ENCODE measurements around the gene OR3A2. TPM values are rescaled to one million over a fixed set of nuclear protein-coding genes. Genes with fewer than 3 reads are reported as not detected.
"Not testable (repeated sequence)": the region's sequence is repeated elsewhere in the genome, so short reads cannot be mapped to it uniquely, and the experiment has no call there.

The OR3A2 gene
- not detected for polyA plus RNA-seq (2013, experiment 1 of 2)
- polyA plus RNA-seq (2013, experiment 2 of 2): not detected

DNA sequence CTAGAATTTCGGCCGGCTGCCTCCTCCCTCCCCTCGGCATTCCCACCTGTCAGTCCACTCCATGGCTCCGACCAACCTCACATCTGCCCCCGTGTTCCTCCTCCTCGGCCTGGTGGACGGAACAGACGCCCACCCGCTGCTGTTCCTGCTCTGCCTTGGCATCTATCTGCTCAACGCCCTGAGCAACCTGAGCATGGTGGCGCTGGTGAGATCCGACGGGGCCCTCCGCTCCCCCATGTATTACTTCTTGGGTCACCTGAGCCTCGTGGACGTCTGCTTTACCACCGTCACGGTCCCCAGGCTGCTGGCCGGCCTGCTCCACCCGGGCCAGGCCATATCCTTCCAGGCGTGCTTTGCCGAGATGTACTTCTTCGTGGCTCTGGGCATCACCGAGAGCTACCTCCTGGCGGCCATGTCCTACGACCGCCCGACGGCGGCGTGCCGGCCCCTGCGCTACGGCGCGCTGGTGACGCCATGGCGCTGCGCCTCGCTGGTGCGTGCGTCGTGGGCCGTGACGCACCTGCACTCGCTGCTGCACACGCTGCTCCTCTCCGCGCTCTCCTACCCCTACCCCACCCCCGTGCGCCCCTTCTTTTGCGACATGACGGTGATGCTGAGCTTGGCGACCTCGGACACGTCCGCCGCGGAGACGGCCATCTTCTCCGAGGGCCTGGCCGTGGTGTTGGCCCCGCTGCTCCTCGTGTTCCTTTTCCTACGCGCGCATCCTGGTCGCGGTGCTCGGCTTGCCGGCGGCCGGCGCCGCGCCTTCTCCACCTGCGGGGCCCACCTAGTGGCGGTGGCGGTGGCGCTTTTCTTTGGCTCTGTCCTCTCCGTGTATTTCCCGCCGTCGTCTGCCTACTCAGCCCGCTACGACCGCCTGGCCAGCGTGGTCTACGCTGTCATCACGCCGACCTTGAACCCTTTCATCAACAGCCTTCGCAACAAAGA, at the start of gene OR3A2:
Gene OR3A2 (minus strand): TSS at position 440 of the 948 bp plus-strand sequence.
- 69 to 72% methylated on average over 63 to 75 of the region's 92 CpGs for WGBS, 2 experiments (ENCODE audit: insufficient coverage in 2 of 2)
- H3K36me3 ChIP-seq (ENCODE audit: control insufficient read depth, insufficient read depth, low read length): no peaks in the 10 kb centered on the region
- no peaks in the 10 kb centered on the region for H3K4me1 ChIP-seq (ENCODE audit: control insufficient read depth, insufficient read depth, low read length, poor library complexity, severe bottlenecking)
- no peak within 1 kb of the TSS for H3K27ac ChIP-seq (ENCODE audit: low read depth, low read length, severe bottlenecking)
- H3K9me3 ChIP-seq (ENCODE audit: control insufficient read depth, low read length): peaks cover 8% of the 10 kb centered on the region
- H3K4me3 ChIP-seq (ENCODE audit: extremely low read depth, insufficient read depth, low read length, poor library complexity, severe bottlenecking): no peak within 1 kb of the TSS

DNA sequence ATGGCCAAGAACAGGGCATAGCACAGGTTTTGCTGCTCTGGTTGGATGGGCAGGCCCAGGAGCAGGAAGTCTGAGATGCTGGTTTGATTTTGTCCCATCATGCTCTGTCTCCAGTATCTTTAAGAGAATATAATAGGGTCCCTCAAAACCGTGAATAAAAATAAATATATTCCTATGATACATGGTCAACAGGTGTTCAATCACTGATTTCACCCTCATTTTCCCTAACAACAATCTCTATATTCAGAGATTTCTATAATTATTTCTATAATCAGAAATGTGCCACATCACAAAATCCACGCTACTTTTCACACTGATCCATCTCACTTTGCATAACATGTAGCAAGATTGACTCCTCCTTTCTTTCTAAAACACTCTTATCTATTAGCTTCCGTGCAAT, 47.6 kb upstream of the OR3A2 start, which contains the start of gene OR1E2:
Gene OR1E2 (minus strand): TSS at position 101 of the 400 bp plus-strand sequence. CDS start 0 bp downstream, at position 101.
- H3K9me3 ChIP-seq (ENCODE audit: control insufficient read depth, low read length): peaks cover 4% of the 10 kb centered on the region
- H3K4me1 ChIP-seq (ENCODE audit: control insufficient read depth, insufficient read depth, low read length, poor library complexity, severe bottlenecking): no peaks in the 10 kb centered on the region
- no peak within 1 kb of the TSS for H3K4me3 ChIP-seq (ENCODE audit: extremely low read depth, insufficient read depth, low read length, poor library complexity, severe bottlenecking)
- H3K36me3 ChIP-seq (ENCODE audit: control insufficient read depth, insufficient read depth, low read length): no peaks in the 10 kb centered on the region
- WGBS, 2 experiments (ENCODE audit: insufficient coverage in 2 of 2): 77 to 94% methylated on average over 2 of the region's 3 CpGs
- H3K27ac ChIP-seq (ENCODE audit: low read depth, low read length, severe bottlenecking): no peak within 1 kb of the TSS

DNA sequence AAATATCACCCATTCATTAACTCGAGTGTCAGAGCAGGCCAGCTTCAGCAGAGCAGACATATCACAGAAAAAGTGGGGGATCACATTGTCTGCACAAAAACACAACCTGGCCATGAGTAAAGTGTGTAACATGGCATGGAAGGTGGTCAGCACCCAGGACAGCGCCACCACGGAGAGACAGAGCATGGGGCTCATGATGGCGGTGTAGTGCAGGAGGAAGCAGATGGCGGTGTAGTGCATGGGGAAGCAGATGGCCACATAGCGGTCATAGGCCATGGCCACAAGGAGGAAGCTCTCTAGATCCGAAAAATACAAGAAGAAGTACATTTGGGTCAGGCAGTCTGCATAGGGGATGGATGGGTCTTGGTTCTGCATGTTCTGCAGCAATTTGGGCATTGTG, 47.1 kb upstream of the OR3A2 start:
- H3K36me3 ChIP-seq (ENCODE audit: control insufficient read depth, insufficient read depth, low read length); H3K4me3 ChIP-seq (ENCODE audit: extremely low read depth, insufficient read depth, low read length, poor library complexity, severe bottlenecking); H3K4me1 ChIP-seq (ENCODE audit: control insufficient read depth, insufficient read depth, low read length, poor library complexity, severe bottlenecking); H3K9me3 ChIP-seq (ENCODE audit: control insufficient read depth, low read length); H3K27ac ChIP-seq (ENCODE audit: low read depth, low read length, severe bottlenecking): not testable (repeated sequence)
- 25 to 29% methylated on average over 5 to 6 of the region's 7 CpGs for WGBS, 2 experiments (ENCODE audit: insufficient coverage in 2 of 2)

DNA sequence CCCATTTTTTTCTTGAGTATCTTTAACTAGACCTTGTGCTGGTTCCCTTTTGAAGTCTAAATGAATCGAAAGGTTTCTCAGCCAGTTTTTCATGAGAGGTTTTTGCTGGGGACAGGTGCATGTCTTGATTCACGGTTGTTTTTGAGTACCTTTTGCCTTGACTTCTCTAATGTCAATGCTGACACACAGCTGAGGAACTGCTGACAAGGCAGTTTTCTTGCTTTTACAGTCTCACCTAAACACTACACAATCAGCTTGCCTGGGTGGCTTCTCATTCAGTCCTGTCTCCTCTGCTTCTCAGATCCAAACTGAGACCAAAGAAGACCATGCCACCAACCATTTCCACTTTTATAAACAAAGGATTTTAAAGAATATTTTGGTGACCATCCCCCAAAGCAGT, 32.1 kb upstream of the OR3A2 start:
- Histone ChIP-seq H3K9me3 (ENCODE audit: control insufficient read depth, low read length) (no peaks in the 10 kb centered on the region), H3K27ac (ENCODE audit: low read depth, low read length, severe bottlenecking) (no peak overlapping the region), H3K36me3 (ENCODE audit: control insufficient read depth, insufficient read depth, low read length) (no peaks in the 10 kb centered on the region), H3K4me3 (ENCODE audit: extremely low read depth, insufficient read depth, low read length, poor library complexity, severe bottlenecking) (no peak overlapping the region), H3K4me1 (ENCODE audit: control insufficient read depth, insufficient read depth, low read length, poor library complexity, severe bottlenecking) (no peaks in the 10 kb centered on the region)
- WGBS, 2 experiments (ENCODE audit: insufficient coverage in 2 of 2): 28 to 50% methylated on average over 1 to 2 of the region's 2 CpGs

DNA sequence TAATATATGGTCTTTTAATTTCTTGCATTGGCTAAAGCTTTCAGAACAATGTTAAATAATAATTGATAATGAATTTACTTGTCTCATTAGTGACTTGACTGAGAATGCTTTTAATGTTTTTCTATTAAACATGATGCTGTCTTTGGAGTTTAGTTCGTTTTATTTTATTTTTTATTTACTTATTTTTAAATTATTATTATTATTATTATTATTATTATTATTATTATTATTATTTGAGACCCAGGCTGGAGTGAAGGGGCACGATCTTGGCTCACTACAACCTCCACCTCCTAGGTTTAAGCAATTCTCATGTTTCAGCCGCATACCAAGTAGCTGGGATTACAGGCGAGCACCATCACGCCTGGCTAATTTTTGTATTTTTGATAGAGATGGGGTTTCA, 29.5 kb upstream of the OR3A2 start:
- no peaks in the 10 kb centered on the region for H3K9me3 ChIP-seq (ENCODE audit: control insufficient read depth, low read length)
- no peak overlapping the region for H3K27ac ChIP-seq (ENCODE audit: low read depth, low read length, severe bottlenecking)
- no peaks in the 10 kb centered on the region for H3K4me1 ChIP-seq (ENCODE audit: control insufficient read depth, insufficient read depth, low read length, poor library complexity, severe bottlenecking)
- H3K4me3 ChIP-seq (ENCODE audit: extremely low read depth, insufficient read depth, low read length, poor library complexity, severe bottlenecking): no peak overlapping the region
- 100% methylated on average over 1 to 3 of the region's 5 CpGs for WGBS, 2 experiments (ENCODE audit: insufficient coverage in 2 of 2)
- no peaks in the 10 kb centered on the region for H3K36me3 ChIP-seq (ENCODE audit: control insufficient read depth, insufficient read depth, low read length)

DNA sequence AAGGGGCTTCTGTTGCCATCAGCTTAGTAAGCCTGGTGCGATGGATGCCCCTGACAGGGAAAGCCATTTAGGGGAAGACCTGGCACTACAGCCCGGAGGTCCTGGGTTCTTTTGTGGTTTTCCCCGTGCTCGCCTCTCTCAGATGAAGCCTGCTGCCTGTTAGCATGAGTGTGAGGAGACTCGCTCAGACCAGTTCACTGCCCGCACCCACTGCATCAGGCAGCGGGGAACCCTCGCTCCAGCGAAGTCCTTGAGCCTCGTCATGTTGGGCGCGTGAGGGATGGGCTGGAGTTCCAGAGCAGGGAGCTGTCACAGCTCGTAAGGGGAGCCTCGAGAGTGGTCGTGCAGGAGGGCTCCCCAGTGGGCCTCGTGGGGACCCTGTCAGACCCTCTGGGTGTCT, 26.1 kb upstream of the OR3A2 start:
- H3K27ac ChIP-seq (ENCODE audit: low read depth, low read length, severe bottlenecking); H3K4me3 ChIP-seq (ENCODE audit: extremely low read depth, insufficient read depth, low read length, poor library complexity, severe bottlenecking); H3K36me3 ChIP-seq (ENCODE audit: control insufficient read depth, insufficient read depth, low read length); H3K9me3 ChIP-seq (ENCODE audit: control insufficient read depth, low read length); H3K4me1 ChIP-seq (ENCODE audit: control insufficient read depth, insufficient read depth, low read length, poor library complexity, severe bottlenecking): not testable (repeated sequence)
- WGBS, 2 experiments (ENCODE audit: insufficient coverage in 2 of 2): 100% methylated on average over 2 of the region's 16 CpGs; no CpG with 5 or more reads in 1 of the 2 experiments

DNA sequence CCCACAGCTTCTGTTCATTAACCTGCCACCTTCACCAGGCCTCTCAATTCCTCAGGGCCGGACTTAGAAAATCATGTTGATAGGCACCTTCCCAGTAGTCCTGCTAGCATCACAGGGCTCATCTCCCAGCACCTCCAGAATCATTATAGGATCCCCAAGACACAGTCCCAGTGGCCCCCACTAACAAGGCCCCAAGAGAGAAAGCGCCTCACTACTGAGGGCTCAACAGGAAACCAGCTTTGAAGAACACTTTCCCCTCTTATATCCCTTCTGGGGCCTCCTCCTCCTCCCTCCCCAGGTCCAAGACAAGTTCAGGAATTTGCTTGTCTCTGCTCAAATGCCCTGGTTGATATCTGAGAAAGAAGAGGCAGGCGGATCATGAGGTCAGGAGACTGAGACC, 25.0 kb upstream of the OR3A2 start, which contains the start of gene OR3A3:
Gene OR3A3 (plus strand): TSS at position 301 of the 400 bp plus-strand sequence.
- H3K27ac ChIP-seq (ENCODE audit: low read depth, low read length, severe bottlenecking): no peak within 1 kb of the TSS
- no peaks in the 10 kb centered on the region for H3K4me1 ChIP-seq (ENCODE audit: control insufficient read depth, insufficient read depth, low read length, poor library complexity, severe bottlenecking)
- 80% methylated on average over 2 of the region's 3 CpGs; no CpG with 5 or more reads in 1 of the 2 experiments for WGBS, 2 experiments (ENCODE audit: insufficient coverage in 2 of 2)
- no peak within 1 kb of the TSS for H3K4me3 ChIP-seq (ENCODE audit: extremely low read depth, insufficient read depth, low read length, poor library complexity, severe bottlenecking)
- peaks cover 13% of the 10 kb centered on the region for H3K9me3 ChIP-seq (ENCODE audit: control insufficient read depth, low read length)
- no peaks in the 10 kb centered on the region for H3K36me3 ChIP-seq (ENCODE audit: control insufficient read depth, insufficient read depth, low read length)

DNA sequence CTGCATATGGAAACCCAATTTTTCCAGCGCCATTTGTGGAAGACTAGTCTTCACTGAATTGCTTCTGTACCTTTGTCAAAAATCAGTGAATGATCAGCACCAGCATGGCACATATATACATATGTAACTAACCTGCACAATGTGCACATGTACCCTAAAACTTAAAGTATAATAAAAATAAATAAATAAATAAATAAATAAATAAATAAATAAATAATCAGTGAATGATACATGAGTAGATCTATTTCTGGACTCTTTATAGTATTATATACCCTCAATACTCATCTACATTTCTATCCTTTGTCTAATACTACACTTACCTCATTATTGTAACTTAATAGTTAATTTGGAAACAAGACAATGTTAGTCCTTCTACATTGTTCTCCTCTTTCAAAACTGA, 17.7 kb upstream of the OR3A2 start:
- WGBS, 2 experiments (ENCODE audit: insufficient coverage in 2 of 2): 57 to 80% methylated on average over 1 of the region's 1 CpG
- H3K9me3 ChIP-seq (ENCODE audit: control insufficient read depth, low read length): peaks cover 16% of the 10 kb centered on the region
- H3K4me3 ChIP-seq (ENCODE audit: extremely low read depth, insufficient read depth, low read length, poor library complexity, severe bottlenecking); H3K27ac ChIP-seq (ENCODE audit: low read depth, low read length, severe bottlenecking); H3K36me3 ChIP-seq (ENCODE audit: control insufficient read depth, insufficient read depth, low read length); H3K4me1 ChIP-seq (ENCODE audit: control insufficient read depth, insufficient read depth, low read length, poor library complexity, severe bottlenecking): not testable (repeated sequence)

DNA sequence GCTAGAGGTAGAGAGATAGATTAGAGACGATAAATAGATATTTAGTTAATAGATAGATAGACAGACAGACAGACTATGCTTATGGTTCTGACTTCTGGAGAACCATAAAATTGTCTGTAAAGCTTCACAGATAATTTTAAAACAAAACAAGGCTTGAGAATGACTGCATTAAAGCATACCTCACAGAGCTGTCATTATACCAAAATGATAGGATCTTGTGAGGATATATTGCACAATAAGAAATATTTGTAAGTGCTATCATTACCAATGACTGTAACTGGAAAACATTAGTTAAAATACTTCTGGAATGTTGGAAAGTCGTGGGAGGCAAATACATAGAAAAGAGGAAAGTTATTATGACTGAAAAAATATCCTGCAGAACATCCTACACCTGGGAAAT, 15.7 kb upstream of the OR3A2 start:
- Histone ChIP-seq H3K4me3 (ENCODE audit: extremely low read depth, insufficient read depth, low read length, poor library complexity, severe bottlenecking) (no peak overlapping the region), H3K36me3 (ENCODE audit: control insufficient read depth, insufficient read depth, low read length) (no peaks in the 10 kb centered on the region), H3K27ac (ENCODE audit: low read depth, low read length, severe bottlenecking) (no peak overlapping the region), H3K4me1 (ENCODE audit: control insufficient read depth, insufficient read depth, low read length, poor library complexity, severe bottlenecking) (no peaks in the 10 kb centered on the region), H3K9me3 (ENCODE audit: control insufficient read depth, low read length) (peaks cover 12% of the 10 kb centered on the region)
- 45% methylated on average over 1 of the region's 2 CpGs; no CpG with 5 or more reads in 1 of the 2 experiments for WGBS, 2 experiments (ENCODE audit: insufficient coverage in 2 of 2)

DNA sequence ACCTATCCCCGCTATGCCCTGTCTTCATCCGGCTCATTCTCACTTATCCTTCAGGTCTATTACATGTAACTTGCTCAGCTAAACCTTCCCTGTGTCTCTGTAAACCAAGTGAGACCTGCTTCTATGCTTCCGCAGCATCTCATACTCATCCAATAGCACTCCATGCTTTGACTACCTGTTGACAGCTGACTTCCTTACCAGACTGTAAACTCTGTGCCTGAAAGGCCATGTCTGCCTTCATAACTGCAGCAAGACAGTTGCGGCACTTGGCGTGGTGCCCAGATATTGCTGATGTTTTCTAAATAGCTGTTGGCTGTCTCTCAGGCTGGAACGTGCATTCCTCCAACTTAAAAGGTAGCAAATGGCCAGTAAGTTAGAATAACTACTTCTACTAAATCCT, 13.9 kb upstream of the OR3A2 start:
- Histone ChIP-seq H3K4me1 (ENCODE audit: control insufficient read depth, insufficient read depth, low read length, poor library complexity, severe bottlenecking) (no peaks in the 10 kb centered on the region), H3K9me3 (ENCODE audit: control insufficient read depth, low read length) (peaks cover 1% of the 10 kb centered on the region), H3K36me3 (ENCODE audit: control insufficient read depth, insufficient read depth, low read length) (no peaks in the 10 kb centered on the region), H3K4me3 (ENCODE audit: extremely low read depth, insufficient read depth, low read length, poor library complexity, severe bottlenecking) (no peak overlapping the region), H3K27ac (ENCODE audit: low read depth, low read length, severe bottlenecking) (no peak overlapping the region)
- WGBS, 2 experiments (ENCODE audit: insufficient coverage in 2 of 2): 61 to 74% methylated on average over 5 to 6 of the region's 6 CpGs

DNA sequence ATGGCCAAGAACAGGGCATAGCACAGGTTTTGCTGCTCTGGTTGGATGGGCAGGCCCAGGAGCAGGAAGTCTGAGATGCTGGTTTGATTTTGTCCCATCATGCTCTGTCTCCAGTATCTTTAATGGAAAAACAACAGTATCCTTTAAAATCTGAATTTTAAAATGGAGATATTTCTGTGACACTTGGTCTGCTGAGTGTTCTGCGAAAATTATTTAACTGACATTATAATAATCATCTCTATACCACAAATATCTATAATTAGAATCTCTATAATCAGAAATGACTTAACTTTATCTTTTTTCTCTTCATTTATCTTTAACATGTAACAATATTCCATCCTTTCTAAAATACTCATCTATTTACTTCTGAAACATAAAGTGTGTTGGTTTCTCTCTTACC, 12.2 kb upstream of the OR3A2 start, which contains the start of gene OR1E1:
Gene OR1E1 (minus strand): TSS at position 101 of the 400 bp plus-strand sequence. CDS start 0 bp downstream, at position 101.
- Histone ChIP-seq H3K36me3 (ENCODE audit: control insufficient read depth, insufficient read depth, low read length) (no peaks in the 10 kb centered on the region), H3K4me1 (ENCODE audit: control insufficient read depth, insufficient read depth, low read length, poor library complexity, severe bottlenecking) (no peaks in the 10 kb centered on the region), H3K4me3 (ENCODE audit: extremely low read depth, insufficient read depth, low read length, poor library complexity, severe bottlenecking) (no peak within 1 kb of the TSS), H3K9me3 (ENCODE audit: control insufficient read depth, low read length) (no peaks in the 10 kb centered on the region), H3K27ac (ENCODE audit: low read depth, low read length, severe bottlenecking) (no peak within 1 kb of the TSS)
- no CpG with 5 or more reads among the region's 1 CpG for WGBS, 2 experiments (ENCODE audit: insufficient coverage in 2 of 2)

Measured in mesodermal cell (in vitro differentiated cells).